Central memory CD4-positive, alpha-beta T cell (primary cell): ENCODE results near the gene PASK.
"Not testable (repeated sequence)": the region's sequence is repeated elsewhere in the genome, so short reads cannot be mapped to it uniquely, and the experiment has no call there.

ENCODE experiments used
- DNase-seq: peaks from one replicate; pipeline ENCODE4 v3.0.0; 2022

Gene PASK

GRCh38 chr2:241123816-241124536, 25.3 kb downstream of the PASK start:
- peak; percentile 54 for DNase-seq

DNA sequence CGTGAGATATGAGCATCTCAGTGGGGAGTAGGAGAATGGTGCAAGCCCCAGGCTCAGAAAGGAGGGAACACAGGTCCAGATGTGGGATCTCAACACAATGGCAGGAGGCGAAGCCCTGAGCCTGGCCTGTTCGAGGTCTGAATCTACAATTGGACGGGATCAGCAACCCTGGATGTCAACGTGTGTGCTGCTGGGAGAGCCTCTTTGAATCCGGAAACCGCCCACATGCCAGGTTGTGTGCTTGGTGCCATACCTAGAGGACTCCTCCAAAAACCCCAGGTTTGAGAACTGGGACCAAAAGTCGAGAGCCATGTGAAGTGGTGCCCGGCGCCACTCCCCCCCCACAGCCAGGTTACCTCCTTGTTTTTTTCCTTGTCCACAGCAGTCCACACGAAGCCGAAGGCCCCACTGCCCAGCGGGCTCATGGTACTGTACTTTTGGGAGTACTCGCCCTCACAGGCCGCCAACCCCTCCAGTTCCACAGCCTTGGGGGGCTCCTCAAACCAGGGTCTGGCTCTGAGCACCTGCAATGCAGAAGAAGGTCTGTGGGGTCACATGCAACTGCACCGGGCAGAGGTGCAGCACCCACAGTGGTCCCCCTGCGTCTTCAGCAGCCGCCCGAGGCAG, 26.8 kb downstream of the PASK start:
- no peak for DNase-seq

DNA sequence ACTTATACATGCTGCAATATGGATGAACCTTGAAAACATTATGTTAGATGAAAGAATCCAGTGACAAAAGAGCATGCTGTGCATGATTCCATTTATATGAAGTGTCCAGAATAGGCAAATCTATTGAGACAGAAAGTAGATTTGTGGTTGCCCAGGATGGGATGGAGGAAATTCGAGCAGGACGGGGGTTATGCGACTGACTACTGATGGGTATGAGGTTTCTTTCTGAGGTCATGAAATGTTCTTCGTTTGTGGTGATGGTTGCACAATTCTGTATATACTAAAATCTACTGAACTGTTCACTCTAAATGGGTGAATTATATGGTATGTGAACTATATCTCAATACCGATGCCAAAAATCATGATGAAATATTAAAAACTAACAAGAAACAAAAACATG, 28.3 kb downstream of the PASK start:
- no peak for DNase-seq

DNA sequence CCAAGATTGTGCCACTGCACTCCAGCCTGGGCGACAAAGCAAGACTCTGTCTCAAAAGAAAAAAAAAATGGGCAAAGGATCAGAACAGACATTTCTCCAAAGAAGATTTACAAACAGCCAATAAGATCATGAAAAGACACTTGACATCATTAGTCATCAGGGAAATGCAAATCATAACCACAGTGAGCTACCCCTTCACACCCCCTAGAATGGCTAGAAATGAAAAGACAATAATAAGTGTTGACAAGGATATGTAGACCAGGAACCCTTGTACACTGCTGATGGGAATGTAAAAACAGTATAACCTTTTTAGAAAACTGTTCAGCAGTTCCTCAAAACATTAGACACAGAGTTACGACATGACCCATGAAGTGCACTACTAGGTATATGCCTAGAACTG, 28.8 kb downstream of the PASK start:
- DNase-seq = no peak

GRCh38 chr2:241118737-241119505, 30.4 kb downstream of the PASK start:
- no peak for DNase-seq

DNA sequence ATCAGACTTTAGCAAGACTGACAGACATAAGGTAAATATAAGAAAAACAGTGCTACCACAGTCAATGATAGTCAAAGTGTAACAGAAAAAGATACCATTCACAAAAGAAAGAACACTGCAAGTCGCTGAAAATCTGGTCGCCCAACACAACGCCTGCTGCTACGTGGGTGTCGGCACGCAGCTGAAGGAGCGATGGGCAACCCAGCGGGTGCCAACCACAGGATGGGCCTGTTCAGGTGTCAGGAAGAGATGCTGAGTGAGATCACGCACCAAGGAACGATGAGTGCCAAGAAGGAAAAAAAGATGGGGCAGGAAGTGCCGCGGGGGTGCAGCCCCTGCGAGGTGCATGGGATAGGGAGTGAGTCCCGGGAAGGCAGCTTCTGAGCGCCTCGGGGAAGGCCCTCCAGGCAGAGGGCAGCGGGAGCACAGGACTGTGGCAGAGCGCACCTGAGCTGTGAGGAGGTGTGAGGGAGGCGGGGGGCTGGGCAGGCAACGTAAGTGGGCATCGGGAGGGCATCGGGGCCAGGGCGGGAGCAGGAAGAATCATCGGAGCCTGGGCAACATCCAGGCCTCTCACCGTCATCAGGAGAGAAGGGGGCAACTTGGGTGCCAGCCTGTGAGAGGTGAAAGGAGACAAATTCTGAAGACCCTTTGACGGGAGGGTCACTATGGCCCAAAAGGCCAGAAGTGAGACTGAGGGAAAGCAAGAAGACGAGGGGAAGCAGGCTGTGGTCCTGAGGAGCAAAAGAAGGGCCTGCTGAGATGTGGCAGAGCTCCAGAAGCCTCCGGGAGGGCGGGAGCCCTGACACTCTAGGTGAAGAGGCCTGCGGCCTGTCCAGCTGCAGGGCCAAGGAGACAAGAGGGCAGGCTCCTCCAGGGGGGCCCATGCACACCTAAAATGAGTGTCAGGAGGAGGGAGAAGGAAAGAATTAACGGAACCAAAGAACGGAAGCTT, 32.4 kb downstream of the PASK start:
- DNase-seq = no peak

- no peak for DNase-seq
Measured at GRCh38 chr2:241115361-241115760, 33.9 kb downstream of the PASK start.

DNA sequence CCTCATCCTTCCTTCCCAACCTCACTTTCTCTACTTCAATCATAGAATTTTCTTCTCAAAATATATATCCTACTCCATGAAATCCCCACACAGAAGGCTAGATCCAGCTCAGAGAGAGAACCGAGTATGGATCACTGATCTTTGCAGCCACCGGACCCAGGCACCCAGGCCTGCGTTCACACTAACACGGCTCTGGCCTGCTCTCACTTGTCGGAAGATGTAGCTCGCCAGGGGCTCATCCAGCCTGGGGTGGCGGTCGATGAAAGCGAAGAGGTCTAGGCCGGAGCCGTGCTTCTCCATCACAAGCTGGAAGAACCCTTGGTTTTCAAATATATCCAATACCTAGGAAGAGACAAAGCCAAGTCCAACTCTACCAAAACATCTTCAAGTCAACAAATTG, 34.4 kb downstream of the PASK start:
- DNase-seq = no peak

GRCh38 chr2:241112592-241112991, 36.7 kb downstream of the PASK start:
- DNase-seq = peak; percentile 54

DNA sequence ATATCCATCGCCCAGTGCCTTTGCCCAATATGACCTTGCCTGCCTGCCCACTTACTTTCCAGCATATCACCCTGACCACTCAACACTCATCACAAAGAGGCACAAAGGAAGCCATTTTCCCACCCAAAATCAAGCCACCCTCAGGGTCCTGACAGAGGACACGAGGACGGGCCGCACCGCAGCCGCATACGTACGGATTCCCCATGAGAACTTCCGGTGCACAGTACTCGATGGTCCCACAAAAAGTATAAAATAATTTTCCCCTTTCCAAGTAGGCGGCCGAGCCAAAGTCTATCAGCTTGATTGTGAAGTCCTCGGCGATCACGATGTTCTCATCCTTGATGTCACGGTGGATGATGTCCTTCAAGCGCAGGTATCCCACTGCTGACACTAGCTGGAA, 37.2 kb downstream of the PASK start:
- no peak for DNase-seq

GRCh38 chr2:241111440-241111805, 37.8 kb downstream of the PASK start:
- DNase-seq = peak; percentile 57

DNA sequence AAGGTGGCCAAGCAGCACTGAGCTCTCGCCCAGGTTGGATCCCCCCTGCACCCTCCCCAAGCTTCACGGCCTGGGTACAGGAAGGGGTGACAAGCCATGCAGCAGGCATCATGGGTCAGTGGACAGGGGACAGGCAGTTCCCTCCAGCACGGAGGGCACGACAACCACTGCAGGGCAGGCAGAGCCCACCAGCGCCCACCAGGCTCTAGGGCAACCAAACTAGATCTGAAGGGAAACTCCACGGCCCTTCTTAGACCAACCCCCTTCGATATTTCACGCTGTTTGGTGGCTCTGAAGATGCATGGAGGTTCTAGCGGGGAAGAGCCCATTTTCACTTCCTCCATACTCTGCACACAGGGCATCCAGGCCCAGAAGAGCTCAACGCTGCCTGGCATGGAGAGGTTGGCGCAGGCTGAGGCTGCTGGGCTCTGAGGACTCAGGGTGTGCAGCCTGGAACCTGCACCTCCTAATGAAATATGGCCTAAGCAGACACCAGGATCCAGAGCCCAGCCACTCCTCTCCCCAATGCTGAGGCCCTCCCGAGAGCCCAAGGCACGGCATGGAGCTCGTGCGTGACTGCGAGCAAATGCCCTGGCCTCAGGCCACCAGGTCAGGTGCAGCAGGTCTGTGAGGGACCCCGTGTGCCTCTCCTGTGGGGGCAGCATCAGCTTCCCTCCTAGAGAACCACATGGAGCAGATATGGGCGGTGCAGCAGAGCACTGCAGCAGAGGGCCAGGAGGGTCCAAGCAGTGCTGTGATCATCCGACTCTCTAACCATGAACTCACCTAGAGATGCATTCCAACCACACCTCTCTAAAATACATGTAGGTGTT, 38.4 kb downstream of the PASK start:
- DNase-seq = no peak

DNA sequence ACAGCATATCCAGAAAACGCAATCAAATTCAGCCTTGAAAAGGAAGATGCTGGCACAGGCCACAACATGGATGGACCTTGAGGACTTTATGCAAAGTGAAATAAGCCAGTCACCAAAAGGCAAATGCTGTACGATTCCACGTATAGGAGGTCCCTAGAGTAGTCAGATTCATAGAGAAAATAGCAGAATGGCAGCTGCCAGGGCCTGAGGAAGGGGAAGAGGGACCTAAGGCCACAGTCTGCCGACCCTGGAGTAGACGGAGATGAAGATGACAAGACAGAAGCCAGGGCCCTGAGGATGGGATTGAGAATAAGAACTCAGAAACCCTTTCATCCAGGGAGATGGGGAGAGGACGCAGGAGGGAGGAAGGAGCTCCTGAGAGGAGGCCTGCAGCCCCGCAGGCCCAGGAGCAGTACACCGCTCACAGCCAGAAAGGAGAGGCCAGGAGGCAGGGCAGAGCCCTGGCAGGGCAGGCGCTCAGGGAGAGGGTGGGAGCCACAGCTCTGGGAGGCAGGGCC, 39.1 kb downstream of the PASK start:
- DNase-seq = no peak

DNA sequence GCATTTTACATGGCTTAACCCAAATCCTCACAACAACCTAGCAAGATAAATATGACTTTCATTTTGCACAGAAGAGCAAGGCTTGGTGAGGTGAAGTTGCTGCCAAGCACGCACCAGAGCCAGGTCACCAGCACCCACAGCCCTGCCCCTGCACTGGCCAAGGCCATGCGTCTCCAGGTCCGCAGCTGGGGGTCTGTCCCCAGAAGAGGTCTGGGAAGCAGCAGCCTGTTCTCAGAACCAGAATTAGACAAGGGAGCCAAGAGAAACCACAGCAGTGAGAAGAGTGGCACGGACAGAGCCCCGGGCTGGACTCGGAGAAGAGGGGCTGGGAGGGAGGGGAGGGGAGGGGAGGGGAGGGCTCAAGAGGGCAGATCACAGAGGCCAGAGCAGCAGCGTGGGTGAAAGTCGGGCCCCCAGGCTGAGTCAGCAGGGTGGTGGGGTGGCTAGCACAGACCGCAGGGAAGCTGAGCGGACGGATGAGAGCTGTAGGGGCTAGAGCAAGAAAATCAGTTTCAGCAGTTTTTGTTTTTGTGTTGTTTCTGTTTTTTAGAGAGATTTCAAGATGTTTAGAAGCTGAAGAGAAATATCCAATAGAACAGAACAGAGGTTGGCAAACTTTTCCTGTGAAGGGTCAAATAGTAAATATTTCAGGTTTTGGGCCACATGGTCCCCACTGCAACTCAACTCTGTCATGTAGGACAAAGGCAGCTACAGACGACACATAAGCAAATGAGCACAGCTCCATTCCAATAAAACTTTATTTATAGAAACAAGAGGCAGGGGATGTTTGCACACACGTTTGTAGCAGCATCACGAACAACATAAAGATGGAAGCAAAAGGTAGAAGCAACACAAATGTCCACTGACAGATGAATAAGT, 39.8 kb downstream of the PASK start:
- DNase-seq = no peak

GRCh38 chr2:241108271-241109209, 40.7 kb downstream of the PASK start:
- DNase-seq = peak; percentile 75

- no peak for DNase-seq
Measured at GRCh38 chr2:241107031-241107783, 42.1 kb downstream of the PASK start.

- no peak for DNase-seq
Measured at GRCh38 chr2:241105641-241106040, 43.6 kb downstream of the PASK start.

DNA sequence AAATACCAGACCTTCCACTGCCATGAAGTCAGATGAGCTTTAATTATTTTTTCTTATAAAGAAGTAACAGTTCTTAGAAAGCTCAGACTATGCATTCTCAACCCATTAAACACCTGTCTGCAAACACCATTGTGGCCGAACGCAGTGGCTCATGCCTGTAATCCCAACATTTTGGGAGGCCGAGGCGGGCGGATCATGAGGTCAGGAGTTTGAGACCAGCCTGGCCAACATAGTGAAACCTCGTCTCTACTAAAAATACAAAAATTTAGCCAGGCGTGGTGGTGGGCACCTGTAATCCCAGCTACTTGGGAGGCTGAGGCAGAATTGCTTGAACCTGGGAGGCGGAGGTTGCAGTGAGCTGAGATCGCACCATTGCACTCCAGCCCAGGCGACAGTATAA, 44.7 kb downstream of the PASK start:
- not testable (repeated sequence) for DNase-seq

DNA sequence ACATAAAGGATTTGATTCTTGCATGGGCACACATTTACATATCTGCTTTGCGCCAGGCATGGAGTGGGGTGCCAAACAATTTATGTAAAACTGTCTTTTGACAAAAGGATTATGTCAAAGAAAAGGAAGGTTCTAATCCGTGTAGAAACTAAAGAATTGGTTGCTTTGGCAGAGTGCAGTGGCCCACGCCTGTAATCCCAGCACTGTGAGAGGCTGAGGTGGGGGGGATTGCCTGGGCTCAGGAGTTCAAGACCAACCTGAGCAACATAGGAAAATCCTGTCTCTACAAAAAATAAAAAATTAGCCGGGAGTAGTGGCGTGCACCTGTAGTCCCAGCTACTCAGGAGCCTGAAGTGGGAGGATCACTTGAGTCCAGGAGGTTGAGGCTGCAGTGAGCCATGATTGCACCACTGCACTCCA, 46.1 kb downstream of the PASK start:
- no peak for DNase-seq
